Mesenteric fat pad (tissue), 1 donor: ENCODE results near the gene PLEKHB1. TPM values are rescaled to one million over a fixed set of nuclear protein-coding genes. Genes with fewer than 3 reads are reported as not detected.
"Not testable (repeated sequence)": the region's sequence is repeated elsewhere in the genome, so short reads cannot be mapped to it uniquely, and the experiment has no call there.

Experiments
- DNase-seq: peaks from one replicate; pipeline ENCODE4 v3.0.0-alpha.2; 2020; ENCODE audit warnings: low spot score
- total RNA-seq: library from RNA; stranded (reverse); fragmentation: NEBNext Ultra II Directional; extraction: Animal tissue kit (Norgen Biotek cat#: 25700); gene quantifications from one replicate; pipeline ENCODE4 v1.2.1, GENCODE V29; 2021
- donor health status: DM: yes; HTN: yes; CAD: no.

The PLEKHB1 gene
- total RNA-seq, 1 donor from 2014 or later, result 0.58 TPM

GRCh38 chr11:73671701-73672100 lies 25.3 kb downstream of the PLEKHB1 start:
- DNase-seq, result no peak

- DNase-seq, result not testable (repeated sequence)
Measured at GRCh38 chr11:73676552-73676951, 30.2 kb downstream of the PLEKHB1 start.

GRCh38 chr11:73680687-73681086 lies 34.3 kb downstream of the PLEKHB1 start:
- DNase-seq, result no peak

- DNase-seq, result no peak
Measured at GRCh38 chr11:73693899-73694525, 47.6 kb downstream of the PLEKHB1 start.

- no peak for DNase-seq
Measured at GRCh38 chr11:73705053-73705452, 58.7 kb downstream of the PLEKHB1 start.

- DNase-seq, result no peak
Measured at GRCh38 chr11:73710964-73711363, 64.6 kb downstream of the PLEKHB1 start.

Other genes starting within 250 kb of the PLEKHB1 start
- gene FAM168A, start 48.5 kb upstream of the PLEKHB1 start, total RNA-seq, result 30.2 TPM
- gene RAB6A, start 114.5 kb downstream of the PLEKHB1 start, total RNA-seq, result 122 TPM
- gene MRPL48, start 141.3 kb downstream of the PLEKHB1 start, total RNA-seq, result 16.8 TPM
- 58.4 TPM for gene COA4, start 230.3 kb downstream of the PLEKHB1 start, total RNA-seq
- 12.8 TPM for gene PAAF1, start 230.4 kb downstream of the PLEKHB1 start, total RNA-seq